Measurements from ENCODE around the gene CORIN.

- TF ChIP-seq EZH2phosphoT487 (IDR thresholded peaks at IDR 0.05; ENCODE audit: borderline replicate concordance, low read depth) (no peak), CTCF (IDR thresholded peaks at IDR 0.05) (no peak), POLR2AphosphoS5 (IDR thresholded peaks at IDR 0.05; ENCODE audit: low read depth, low read length) (peak; percentile 22; the same call in 1 of the 2 replicates), EP300 (IDR thresholded peaks at IDR 0.05; ENCODE audit: borderline replicate concordance in 1 of 2, low read depth in 1 of 2, low read length in 1 of 2) (no peak), MXI1 (IDR thresholded peaks at IDR 0.05; ENCODE audit: low read depth, low read length) (no peak), FOXJ3 (CRISPR knock-in tag; IDR thresholded peaks at IDR 0.05) (no peak)
Measured at GRCh38 chr4:47615385-47615784, 222.5 kb downstream of the CORIN start.

Data from SK-N-SH (cell line).